Mucosa of rectum (tissue), 2 donors: Measurements from ENCODE around the gene CLEC16A.
A peak's percentile ranks its signal among the peaks of the same experiment; 100 is the strongest.

ENCODE experiments used
- H3K27ac ChIP-seq, 2 donors: one replicate each; pipeline ENCODE4 v1.7.0; 2013; ENCODE audit warnings: inconsistent platforms in 2 of 2, low read depth in 2 of 2, low read length in 2 of 2
- H3K27me3 ChIP-seq, 2 donors: one replicate each; pipeline ENCODE4 v1.7.0; 2013; ENCODE audit warnings: low read length in 2 of 2; ENCODE audit not compliant: control insufficient read depth in 2 of 2, insufficient read depth in 2 of 2
- H3K36me3 ChIP-seq, 2 donors: one replicate each; pipeline ENCODE4 v1.7.0; 2013; ENCODE audit warnings: low read length in 2 of 2; ENCODE audit not compliant: control insufficient read depth in 2 of 2, insufficient read depth in 2 of 2
- H3K4me1 ChIP-seq, 2 donors: one replicate each; pipeline ENCODE4 v1.7.0; 2013; ENCODE audit warnings: low read length in 2 of 2, mild to moderate bottlenecking in 1 of 2; ENCODE audit not compliant: control insufficient read depth in 2 of 2, insufficient read depth in 2 of 2
- H3K4me3 ChIP-seq, 2 donors: one replicate each; pipeline ENCODE4 v1.7.0; 2013; ENCODE audit warnings: low read length in 2 of 2
- H3K9ac ChIP-seq, 2 donors: one replicate each; pipeline ENCODE4 v1.7.0; 2013; ENCODE audit warnings: low read length in 2 of 2, low read depth in 1 of 2, mild to moderate bottlenecking in 1 of 2
- H3K9me3 ChIP-seq, 2 donors: one replicate each; pipeline ENCODE4 v1.7.0; 2013; ENCODE audit warnings: low read length in 2 of 2; ENCODE audit not compliant: control insufficient read depth in 2 of 2
- donor health status: healthy.
- donor health status: Normal muscosa, but diverticular disease.

CLEC16A gene

GRCh38 chr16:11053916-11054460, 109.6 kb downstream of the CLEC16A start:
- no peak overlapping the region for H3K27ac ChIP-seq
- H3K4me3 ChIP-seq: no peak overlapping the region
- H3K27me3 ChIP-seq: no peaks in the 10 kb centered on the region
- H3K36me3 ChIP-seq: peaks cover 7 to 11% of the 10 kb centered on the region in 2 donors
- no peaks in the 10 kb centered on the region for H3K4me1 ChIP-seq
- no peaks in the 10 kb centered on the region for H3K9me3 ChIP-seq
- no peak overlapping the region for H3K9ac ChIP-seq

GRCh38 chr16:11056090-11056992, 112.0 kb downstream of the CLEC16A start:
- H3K36me3 ChIP-seq: peaks cover 13 to 20% of the 10 kb centered on the region in 2 donors
- H3K27ac ChIP-seq: no peak overlapping the region
- no peak overlapping the region for H3K9ac ChIP-seq
- H3K27me3 ChIP-seq: no peaks in the 10 kb centered on the region
- no peaks in the 10 kb centered on the region for H3K9me3 ChIP-seq
- no peak overlapping the region for H3K4me3 ChIP-seq
- no peaks in the 10 kb centered on the region for H3K4me1 ChIP-seq

GRCh38 chr16:11056993-11057649, 112.8 kb downstream of the CLEC16A start:
- Histone ChIP-seq H3K36me3 (peaks cover 18 to 21% of the 10 kb centered on the region in 2 donors), H3K9ac (no peak overlapping the region), H3K27me3 (no peaks in the 10 kb centered on the region), H3K4me1 (no peaks in the 10 kb centered on the region), H3K9me3 (no peaks in the 10 kb centered on the region), H3K27ac (no peak overlapping the region), H3K4me3 (no peak overlapping the region)

GRCh38 chr16:11057711-11058345, 113.5 kb downstream of the CLEC16A start:
- Histone ChIP-seq H3K27me3 (no peaks in the 10 kb centered on the region), H3K9ac (no peak overlapping the region), H3K4me3 (no peak overlapping the region), H3K9me3 (no peaks in the 10 kb centered on the region), H3K27ac (no peak overlapping the region), H3K36me3 (peaks cover 18 to 21% of the 10 kb centered on the region in 2 donors), H3K4me1 (no peaks in the 10 kb centered on the region)

- Histone ChIP-seq H3K27ac (peak overlapping the region in 1 of 2 donors; percentile 9), H3K9me3 (no peaks in the 10 kb centered on the region), H3K4me3 (no peak overlapping the region), H3K4me1 (no peaks in the 10 kb centered on the region), H3K27me3 (no peaks in the 10 kb centered on the region), H3K9ac (no peak overlapping the region), H3K36me3 (peaks cover 16 to 21% of the 10 kb centered on the region in 2 donors)
Measured at GRCh38 chr16:11058832-11059231, 114.5 kb downstream of the CLEC16A start.

GRCh38 chr16:11059588-11059987, 115.2 kb downstream of the CLEC16A start:
- H3K4me1 ChIP-seq: no peaks in the 10 kb centered on the region
- no peak overlapping the region for H3K4me3 ChIP-seq
- H3K27me3 ChIP-seq: no peaks in the 10 kb centered on the region
- no peak overlapping the region for H3K27ac ChIP-seq
- peaks cover 15 to 17% of the 10 kb centered on the region in 2 donors for H3K36me3 ChIP-seq
- H3K9ac ChIP-seq: no peak overlapping the region
- no peaks in the 10 kb centered on the region for H3K9me3 ChIP-seq

GRCh38 chr16:11060364-11060763, 116.0 kb downstream of the CLEC16A start:
- H3K9ac ChIP-seq: no peak overlapping the region
- H3K27me3 ChIP-seq: no peaks in the 10 kb centered on the region
- peaks cover 15 to 22% of the 10 kb centered on the region in 2 donors for H3K36me3 ChIP-seq
- H3K27ac ChIP-seq: no peak overlapping the region
- H3K4me3 ChIP-seq: no peak overlapping the region
- H3K4me1 ChIP-seq: no peaks in the 10 kb centered on the region
- H3K9me3 ChIP-seq: no peaks in the 10 kb centered on the region

- H3K27me3 ChIP-seq: no peaks in the 10 kb centered on the region
- H3K36me3 ChIP-seq: peaks cover 15 to 27% of the 10 kb centered on the region in 2 donors
- no peak overlapping the region for H3K27ac ChIP-seq
- H3K9ac ChIP-seq: no peak overlapping the region
- no peaks in the 10 kb centered on the region for H3K9me3 ChIP-seq
- H3K4me3 ChIP-seq: no peak overlapping the region
- no peaks in the 10 kb centered on the region for H3K4me1 ChIP-seq
Measured at GRCh38 chr16:11060842-11061241, 116.5 kb downstream of the CLEC16A start.

GRCh38 chr16:11061629-11062270, 117.4 kb downstream of the CLEC16A start:
- Histone ChIP-seq H3K27me3 (no peaks in the 10 kb centered on the region), H3K4me3 (no peak overlapping the region), H3K9ac (no peak overlapping the region), H3K36me3 (peaks cover 15 to 28% of the 10 kb centered on the region in 2 donors), H3K9me3 (no peaks in the 10 kb centered on the region), H3K4me1 (no peaks in the 10 kb centered on the region), H3K27ac (no peak overlapping the region)
